DMS79 treated with DMSO at 0.1 percent for 48 hours (cell line): ENCODE data around the gene LMAN1.

Experiments
- DNase-seq: peaks from one replicate; lab custom pipeline; 2025; lab: John Stamatoyannopoulos, UW

The LMAN1 gene

GRCh38 chr18:59359576-59359952 is 499 bp upstream of the LMAN1 start:
- no peak for DNase-seq

DNA sequence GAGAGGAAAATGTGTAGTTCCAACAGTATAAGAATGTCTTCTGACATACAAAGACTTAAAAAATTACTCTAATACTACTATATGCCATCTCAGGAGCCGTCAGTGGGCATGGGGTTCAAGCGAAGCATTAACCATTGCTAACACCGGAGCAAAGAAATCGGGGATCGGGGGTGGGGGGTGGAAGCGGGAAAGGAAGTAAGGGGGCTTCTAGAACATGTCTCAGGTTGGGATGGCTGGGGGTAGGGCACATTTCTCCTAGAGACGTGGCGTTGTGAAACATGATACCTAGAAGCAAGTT is 702 bp downstream of the LMAN1 start:
- DNase-seq = no peak

DNA sequence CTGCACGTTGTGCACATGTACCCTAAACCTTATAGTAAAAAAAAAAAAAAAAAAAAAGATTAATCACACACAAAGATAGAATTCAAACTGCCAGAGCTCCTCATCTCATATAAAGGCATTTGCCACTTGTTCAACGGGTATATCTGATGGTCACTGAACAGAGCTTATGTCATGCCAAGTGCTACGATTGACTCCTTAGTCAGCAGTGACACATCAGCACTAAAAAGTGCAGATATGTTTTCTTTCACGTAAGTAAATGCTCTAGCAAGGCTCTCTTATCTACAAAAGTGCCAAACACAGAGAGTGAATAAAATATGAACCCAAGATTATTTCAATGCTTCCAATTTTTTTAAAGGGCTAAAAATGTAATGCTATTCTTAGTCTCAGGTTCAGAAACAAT is 1.1 kb downstream of the LMAN1 start:
- DNase-seq = no peak

- DNase-seq = no peak
Measured at GRCh38 chr18:59354731-59355130, 4.3 kb downstream of the LMAN1 start.

DNA sequence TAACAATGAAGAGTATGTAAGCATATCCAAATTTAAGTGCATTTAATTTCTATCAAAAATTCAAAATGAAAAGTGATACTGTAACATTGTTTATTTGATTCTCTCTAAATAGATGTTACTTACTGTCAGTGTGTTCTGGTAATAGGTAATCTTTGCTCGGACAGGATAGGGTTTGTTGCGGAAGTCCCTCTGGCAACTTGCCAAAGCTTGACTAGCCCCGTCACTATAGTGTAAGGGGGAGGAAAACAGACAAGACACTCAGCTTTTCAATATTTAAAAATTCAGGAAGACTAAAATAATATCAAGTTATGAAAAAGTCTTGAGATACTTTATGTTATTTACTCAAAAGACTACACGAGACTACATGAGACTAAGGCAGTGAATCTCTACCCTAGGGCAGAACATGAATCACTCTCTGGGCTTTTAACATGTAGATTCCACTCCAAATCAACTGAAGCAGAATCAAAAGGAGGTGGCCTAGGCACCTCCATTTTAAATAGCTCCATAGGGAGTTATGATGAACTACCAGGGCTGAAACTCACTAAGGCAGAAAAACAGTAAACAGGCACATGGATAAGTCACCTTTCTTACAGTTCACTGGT is 5.9 kb downstream of the LMAN1 start:
- DNase-seq = peak; percentile 21

- DNase-seq = no peak
Measured at GRCh38 chr18:59352250-59352855, 6.7 kb downstream of the LMAN1 start.

DNA sequence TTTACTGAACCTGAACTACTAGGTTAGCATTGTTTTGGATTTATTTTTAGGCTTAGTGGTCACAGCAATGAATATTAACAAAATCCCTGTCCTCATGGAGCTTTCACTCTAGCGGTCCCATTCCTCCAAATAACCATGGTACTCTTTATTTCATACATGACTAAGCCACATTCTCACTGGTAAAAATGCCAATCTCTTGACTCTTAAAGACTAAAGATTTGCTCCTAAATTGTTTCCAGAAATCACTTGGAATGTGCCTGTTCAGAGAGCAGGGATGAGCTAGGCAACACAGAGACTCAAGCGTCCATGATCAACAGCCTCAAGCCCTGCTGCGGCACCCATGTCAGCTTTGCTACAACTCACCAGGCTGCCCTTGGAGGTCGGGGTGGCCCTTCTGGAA is 13.5 kb downstream of the LMAN1 start:
- no peak for DNase-seq

- no peak for DNase-seq
Measured at GRCh38 chr18:59344996-59345395, 14.1 kb downstream of the LMAN1 start.

- DNase-seq = no peak
Measured at GRCh38 chr18:59343926-59344325, 15.1 kb downstream of the LMAN1 start.

GRCh38 chr18:59340817-59341216 is 18.2 kb downstream of the LMAN1 start:
- DNase-seq = no peak

DNA sequence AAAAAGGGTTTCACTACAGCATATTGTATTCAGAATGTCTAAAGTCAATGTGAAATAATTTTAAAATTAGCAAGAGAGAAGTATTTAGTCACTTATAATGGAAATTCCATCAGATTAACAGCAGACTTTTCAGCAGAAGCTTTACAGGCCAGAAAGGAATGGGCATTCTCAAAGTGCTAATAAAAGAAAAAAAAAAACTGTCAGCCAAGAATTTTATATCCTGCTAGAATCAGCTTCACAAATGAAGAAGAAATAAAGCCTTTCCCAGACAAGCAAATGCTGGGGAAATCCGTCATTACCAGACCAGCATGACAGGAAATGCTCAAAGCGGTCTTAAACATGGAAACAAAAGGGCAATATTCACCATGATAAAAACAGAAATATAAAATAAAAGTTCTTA is 18.8 kb downstream of the LMAN1 start:
- DNase-seq = no peak

- no peak for DNase-seq
Measured at GRCh38 chr18:59332986-59333385, 26.1 kb downstream of the LMAN1 start.

GRCh38 chr18:59328683-59329082 is 30.4 kb downstream of the LMAN1 start:
- DNase-seq = no peak

DNA sequence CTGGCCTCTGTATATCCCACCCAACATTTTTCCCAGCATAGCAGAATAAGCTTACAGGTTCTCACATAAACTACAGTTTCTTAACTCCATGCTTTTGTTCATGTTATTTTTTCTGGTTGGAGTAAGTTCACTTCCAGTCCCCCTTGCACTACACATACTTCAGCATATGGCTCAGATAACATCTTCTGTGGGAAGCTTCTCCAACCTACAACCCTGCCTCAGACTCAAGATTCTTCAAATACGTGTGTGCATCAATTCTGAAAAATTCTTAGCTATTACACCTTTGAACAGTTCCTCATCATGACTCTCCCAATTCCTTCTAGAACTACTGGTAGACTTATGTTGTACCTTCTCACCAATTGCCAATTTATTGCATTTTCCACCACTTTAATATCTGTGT is 33.1 kb downstream of the LMAN1 start:
- DNase-seq = no peak

GRCh38 chr18:59324623-59324971 is 34.5 kb downstream of the LMAN1 start:
- DNase-seq = no peak

DNA sequence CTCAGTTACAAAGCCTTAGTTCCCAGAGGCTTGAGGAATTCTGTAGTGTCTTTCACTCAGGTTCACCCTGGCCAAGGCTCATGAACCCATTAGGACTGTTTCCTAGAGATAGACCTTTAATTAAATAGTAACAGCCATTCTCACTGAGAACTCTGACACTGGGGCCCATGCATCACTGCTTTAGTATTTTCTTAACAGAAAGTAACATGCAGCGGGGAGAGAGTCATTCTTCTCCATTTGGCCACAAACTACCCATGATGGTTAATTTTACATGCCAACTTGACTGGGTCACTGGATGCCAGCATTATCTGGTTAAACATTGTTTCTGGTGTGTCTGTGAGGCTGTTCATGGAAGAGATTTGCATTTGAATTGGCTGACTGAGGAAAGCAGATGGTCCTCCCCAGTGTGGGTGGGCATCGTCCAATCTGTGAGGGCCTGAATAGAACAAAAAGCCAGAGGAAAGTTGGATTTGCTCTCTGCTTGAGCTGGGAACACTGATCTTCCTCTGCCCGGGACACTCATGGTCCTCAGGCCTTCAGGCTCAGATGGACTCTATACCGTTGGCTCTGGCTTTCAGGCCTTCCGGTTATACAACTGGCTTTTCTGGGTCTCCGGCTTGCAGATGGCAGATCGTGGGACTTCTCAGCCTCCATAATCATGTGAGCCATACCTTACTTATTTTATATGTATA is 35.0 kb downstream of the LMAN1 start:
- DNase-seq = no peak

- no peak for DNase-seq
Measured at GRCh38 chr18:59318460-59319050, 40.5 kb downstream of the LMAN1 start, which contains the start of gene CPLX4. Gene CPLX4 (minus strand): TSS chr18:59318649. CDS start chr18:59318462, 187 bp downstream.

- DNase-seq = no peak
Measured at GRCh38 chr18:59311631-59312030, 47.4 kb downstream of the LMAN1 start.

DNA sequence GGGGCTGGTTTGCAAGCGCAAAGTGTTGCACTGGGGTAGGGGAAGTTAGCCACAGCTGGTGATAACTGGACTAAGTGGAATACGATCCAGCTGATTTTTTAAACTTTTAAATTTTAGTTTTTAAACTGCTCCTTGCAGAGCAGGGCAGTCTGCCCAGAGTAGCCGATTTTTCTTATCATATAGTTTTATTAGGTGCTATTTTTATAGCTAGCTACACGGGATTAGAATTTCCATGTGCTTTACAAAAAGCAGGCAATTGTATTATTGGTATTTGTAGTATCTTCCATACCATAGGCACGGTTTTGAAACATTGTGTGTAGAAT is 50.2 kb downstream of the LMAN1 start:
- DNase-seq = no peak

GRCh38 chr18:59308248-59308937 is 50.7 kb downstream of the LMAN1 start:
- DNase-seq = peak; percentile 73

DNA sequence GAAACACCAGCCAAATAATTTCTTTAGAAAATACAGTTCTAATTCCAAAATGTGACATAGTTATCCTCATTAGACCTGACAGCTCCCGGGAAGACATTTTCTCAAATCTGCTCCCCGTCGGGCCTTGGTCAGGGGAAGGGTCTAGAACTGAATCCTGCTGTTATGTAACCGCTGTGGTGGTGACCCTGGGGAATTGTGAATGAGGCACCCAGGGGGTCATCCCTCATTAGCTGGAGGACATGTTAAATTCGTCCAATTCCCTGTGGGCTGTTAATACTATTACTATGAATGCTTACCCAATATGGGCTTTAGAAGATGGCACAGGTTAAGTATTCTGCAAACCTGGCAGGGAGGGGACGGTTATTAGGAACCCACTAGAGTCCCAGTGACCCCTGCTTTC is 52.4 kb downstream of the LMAN1 start:
- DNase-seq = no peak

- no peak for DNase-seq
Measured at GRCh38 chr18:59305295-59305694, 53.8 kb downstream of the LMAN1 start.

DNA sequence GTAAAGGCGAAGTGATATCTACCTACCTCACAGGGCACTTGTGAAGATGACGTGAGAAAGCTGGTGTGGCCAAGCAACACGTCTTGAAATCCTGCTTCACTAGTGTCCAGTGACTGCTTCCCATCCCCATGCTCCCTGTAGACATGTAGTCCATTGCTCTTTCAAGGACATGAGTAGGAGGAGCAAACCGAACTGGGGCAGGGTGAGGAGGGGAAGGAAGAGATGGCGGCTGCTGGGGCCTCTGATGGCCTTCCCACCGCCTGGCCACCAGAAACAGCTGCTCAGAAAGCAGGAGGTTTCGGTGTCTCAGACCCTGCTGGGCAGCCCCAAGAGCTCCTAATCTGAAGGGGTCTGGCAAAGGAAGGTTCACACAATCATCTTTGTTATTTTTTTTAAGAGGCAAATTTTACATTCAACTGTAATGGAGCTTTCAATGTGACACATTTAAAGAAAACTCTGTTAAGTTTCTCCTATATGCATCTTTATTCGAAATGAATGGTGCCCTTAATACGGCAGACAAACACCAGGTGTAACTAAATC is 55.3 kb downstream of the LMAN1 start:
- DNase-seq = no peak
